Neutrophil (primary cell): ENCODE measurements around the gene CD300LG.
"Not testable (repeated sequence)": the region's sequence is repeated elsewhere in the genome, so short reads cannot be mapped to it uniquely, and the experiment has no call there.

Source experiments
- H3K27ac ChIP-seq: fragments of 200-600 bp; sonication (generic); 2 replicates; pipeline ENCODE4 v1.5.1; 2016; ENCODE audit warnings: mild to moderate bottlenecking, moderate library complexity
- H3K27me3 ChIP-seq: fragments of 200-600 bp; sonication (generic); 2 replicates; pipeline ENCODE4 v1.6.0; 2016; ENCODE audit warnings: mild to moderate bottlenecking
- H3K36me3 ChIP-seq: fragments of 200-600 bp; sonication (generic); 2 replicates; pipeline ENCODE4 v1.5.1; 2017
- H3K4me1 ChIP-seq, 2 experiments: fragments of 200-600 bp in 1 of 2; sonication (generic) in 1 of 2; 1 replicate in 1 of 2; 2 replicates in 1 of 2; pipeline versions ENCODE4 v1.5.1 to v1.6.1; 2013 to 2016; ENCODE audit warnings: low read depth in 1 of 2, low read length in 1 of 2, mild to moderate bottlenecking in 1 of 2, moderate library complexity in 1 of 2; ENCODE audit not compliant: control insufficient read depth in 1 of 2, insufficient read depth in 1 of 2
- H3K4me3 ChIP-seq, 2 experiments: fragments of 200-600 bp in 1 of 2; sonication (generic) in 1 of 2; 1 replicate in 1 of 2; 2 replicates in 1 of 2; pipeline ENCODE4 v1.5.1; 2013 to 2016; ENCODE audit warnings: low read depth in 1 of 2, low read length in 1 of 2, mild to moderate bottlenecking in 1 of 2, moderate library complexity in 1 of 2
- H3K9me3 ChIP-seq: fragments of 200-600 bp; sonication (generic); 2 replicates; pipeline ENCODE4 v1.5.1; 2016
- TF ChIP-seq, protein P1 (sequence below): fragments of 200-600 bp; sonication (generic); IDR thresholded peaks from 2 replicates; pipeline ENCODE4 v1.5.1; 2016; ENCODE audit warnings: antibody characterized with exemption

Gene CD300LG

DNA sequence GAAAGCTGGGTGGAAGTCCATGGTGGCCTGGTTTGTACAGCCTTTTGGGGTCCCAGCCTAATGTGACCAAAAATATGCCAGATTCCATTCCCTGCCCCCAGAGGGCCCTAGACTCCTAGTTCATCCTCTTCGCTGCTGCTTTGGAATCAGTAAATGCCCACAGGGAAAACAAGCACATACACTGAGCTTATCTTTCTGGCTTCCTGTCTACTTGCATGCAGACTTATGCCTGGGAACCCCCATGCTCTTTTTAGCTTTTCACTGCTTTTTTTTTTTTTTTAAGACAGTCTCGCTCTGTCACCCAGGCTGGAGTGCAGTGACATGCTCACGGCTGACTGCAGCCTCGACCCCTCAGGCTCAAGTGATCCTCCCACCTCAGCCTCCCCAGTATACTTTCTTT lies 6.2 kb upstream of the CD300LG start:
- peaks cover 22% of the 10 kb centered on the region for H3K27me3 ChIP-seq
- H3K36me3 ChIP-seq, result no peaks in the 10 kb centered on the region
- H3K9me3 ChIP-seq, result no peaks in the 10 kb centered on the region
- no peaks in the 10 kb centered on the region for H3K4me1 ChIP-seq
- no peak overlapping the region for H3K4me3 ChIP-seq
- no peak overlapping the region for H3K27ac ChIP-seq
- TF ChIP-seq, protein P1, sequence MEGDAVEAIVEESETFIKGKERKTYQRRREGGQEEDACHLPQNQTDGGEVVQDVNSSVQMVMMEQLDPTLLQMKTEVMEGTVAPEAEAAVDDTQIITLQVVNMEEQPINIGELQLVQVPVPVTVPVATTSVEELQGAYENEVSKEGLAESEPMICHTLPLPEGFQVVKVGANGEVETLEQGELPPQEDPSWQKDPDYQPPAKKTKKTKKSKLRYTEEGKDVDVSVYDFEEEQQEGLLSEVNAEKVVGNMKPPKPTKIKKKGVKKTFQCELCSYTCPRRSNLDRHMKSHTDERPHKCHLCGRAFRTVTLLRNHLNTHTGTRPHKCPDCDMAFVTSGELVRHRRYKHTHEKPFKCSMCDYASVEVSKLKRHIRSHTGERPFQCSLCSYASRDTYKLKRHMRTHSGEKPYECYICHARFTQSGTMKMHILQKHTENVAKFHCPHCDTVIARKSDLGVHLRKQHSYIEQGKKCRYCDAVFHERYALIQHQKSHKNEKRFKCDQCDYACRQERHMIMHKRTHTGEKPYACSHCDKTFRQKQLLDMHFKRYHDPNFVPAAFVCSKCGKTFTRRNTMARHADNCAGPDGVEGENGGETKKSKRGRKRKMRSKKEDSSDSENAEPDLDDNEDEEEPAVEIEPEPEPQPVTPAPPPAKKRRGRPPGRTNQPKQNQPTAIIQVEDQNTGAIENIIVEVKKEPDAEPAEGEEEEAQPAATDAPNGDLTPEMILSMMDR, result no peak

DNA sequence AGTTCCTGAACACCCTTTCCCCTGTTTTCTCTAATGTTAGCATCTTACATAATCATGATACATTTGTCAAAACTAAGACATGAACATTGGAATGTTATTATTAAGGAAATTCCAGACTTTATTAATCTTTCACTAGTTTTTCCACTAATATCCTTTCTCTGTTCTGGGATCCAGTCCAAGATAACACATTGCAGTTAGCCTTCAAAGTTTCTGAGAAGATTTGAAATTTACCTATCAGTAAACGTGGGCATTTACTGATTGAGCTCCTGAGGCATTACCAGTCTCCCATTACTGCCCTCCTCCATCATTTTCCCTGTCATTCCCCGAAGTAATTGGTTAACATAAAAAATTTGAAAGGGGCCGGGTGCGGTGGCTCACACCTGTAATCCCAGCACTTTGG lies 5.7 kb upstream of the CD300LG start:
- no peaks in the 10 kb centered on the region for H3K4me1 ChIP-seq
- H3K4me3 ChIP-seq, result no peak overlapping the region
- H3K9me3 ChIP-seq, result no peaks in the 10 kb centered on the region
- no peak overlapping the region for H3K27ac ChIP-seq
- H3K27me3 ChIP-seq, result peaks cover 17% of the 10 kb centered on the region
- H3K36me3 ChIP-seq, result no peaks in the 10 kb centered on the region
- TF ChIP-seq, protein P1, result no peak

DNA sequence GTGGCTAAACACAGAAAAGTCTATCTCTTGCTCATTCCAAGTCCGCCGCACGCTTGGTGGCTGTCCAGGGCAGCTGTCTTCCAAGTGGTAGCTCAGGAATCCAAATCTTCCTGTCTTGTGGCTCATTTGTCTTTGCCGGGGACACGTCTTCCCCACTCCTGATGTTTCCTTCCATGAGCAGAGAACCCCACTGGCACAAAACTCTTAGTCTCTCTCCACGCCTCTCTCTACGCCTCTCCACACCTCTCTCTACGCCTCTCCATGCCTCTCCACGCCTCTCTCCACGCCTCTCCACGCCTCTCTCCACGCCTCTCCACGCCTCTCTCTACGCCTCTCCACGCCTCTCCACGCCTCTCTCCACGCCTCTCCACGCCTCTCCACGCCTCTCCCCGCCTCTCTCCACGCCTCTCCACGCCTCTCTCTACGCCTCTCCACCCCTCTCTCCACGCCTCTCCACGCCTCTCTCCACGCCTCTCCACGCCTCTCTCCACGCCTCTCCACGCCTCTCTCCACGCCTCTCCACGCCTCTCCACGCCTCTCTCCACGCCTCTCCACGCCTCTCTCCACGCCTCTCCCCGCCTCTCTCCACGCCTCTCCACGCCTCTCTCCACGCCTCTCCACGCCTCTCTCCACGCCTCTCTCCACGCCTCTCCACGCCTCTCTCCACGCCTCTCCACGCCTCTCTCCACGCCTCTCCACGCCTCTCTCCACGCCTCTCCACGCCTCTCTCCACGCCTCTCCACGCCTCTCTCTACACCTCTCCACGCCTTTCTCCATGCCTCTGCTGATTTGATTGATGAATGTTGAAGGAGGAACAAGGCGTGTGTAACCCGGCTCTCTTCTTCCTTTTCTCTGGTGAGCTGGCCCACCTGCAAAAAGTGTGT lies 4.6 kb upstream of the CD300LG start:
- H3K4me1 ChIP-seq, H3K36me3 ChIP-seq, H3K4me3 ChIP-seq, H3K9me3 ChIP-seq, H3K27ac ChIP-seq: not testable (repeated sequence)
- H3K27me3 ChIP-seq, result peaks cover 17% of the 10 kb centered on the region

DNA sequence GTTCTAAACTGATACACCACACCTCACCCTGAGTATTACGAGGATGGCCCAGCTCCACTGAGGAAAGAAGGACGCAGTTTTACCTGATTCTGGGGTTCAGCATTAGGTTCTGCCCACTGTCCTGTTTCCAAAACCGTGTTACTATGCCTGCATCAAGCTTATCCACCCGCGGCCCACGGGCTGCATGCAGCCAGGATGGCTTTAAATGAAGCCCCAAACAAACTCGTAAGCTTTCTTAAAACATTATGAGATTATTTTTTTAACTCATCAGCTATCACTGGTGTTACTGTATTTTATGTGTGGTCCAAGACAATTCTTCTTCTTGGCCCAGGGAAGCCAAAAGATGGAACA lies 4.0 kb upstream of the CD300LG start:
- Histone ChIP-seq H3K36me3 (no peaks in the 10 kb centered on the region), H3K27me3 (peaks cover 17% of the 10 kb centered on the region), H3K4me1 (no peaks in the 10 kb centered on the region), H3K27ac (no peak overlapping the region), H3K9me3 (no peaks in the 10 kb centered on the region), H3K4me3 (no peak overlapping the region)
- TF ChIP-seq, protein P1, result no peak

DNA sequence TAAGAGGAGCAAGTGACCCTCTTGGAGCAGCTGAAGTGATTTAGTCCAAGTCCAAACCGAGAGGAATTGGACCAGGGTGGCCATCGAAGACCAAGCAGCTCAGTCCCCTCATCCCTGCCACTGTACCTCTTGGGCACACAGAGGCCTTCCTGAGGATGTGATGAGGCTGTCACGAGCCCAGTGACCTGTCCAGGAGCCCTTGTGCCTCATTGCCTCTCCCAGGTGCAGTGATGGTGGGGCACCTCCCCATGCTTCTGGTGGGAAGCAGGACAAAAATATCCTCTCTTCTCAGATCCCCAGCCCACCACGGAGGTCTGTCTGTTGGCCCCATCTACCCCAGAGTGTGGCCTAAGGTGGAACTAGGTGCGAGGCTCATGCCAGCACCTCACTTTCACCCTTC lies 2.7 kb upstream of the CD300LG start:
- no peaks in the 10 kb centered on the region for H3K36me3 ChIP-seq
- no peaks in the 10 kb centered on the region for H3K9me3 ChIP-seq
- H3K27ac ChIP-seq, result no peak overlapping the region
- peaks cover 17% of the 10 kb centered on the region for H3K27me3 ChIP-seq
- H3K4me1 ChIP-seq, result no peaks in the 10 kb centered on the region
- no peak overlapping the region for H3K4me3 ChIP-seq
- TF ChIP-seq, protein P1, result no peak

DNA sequence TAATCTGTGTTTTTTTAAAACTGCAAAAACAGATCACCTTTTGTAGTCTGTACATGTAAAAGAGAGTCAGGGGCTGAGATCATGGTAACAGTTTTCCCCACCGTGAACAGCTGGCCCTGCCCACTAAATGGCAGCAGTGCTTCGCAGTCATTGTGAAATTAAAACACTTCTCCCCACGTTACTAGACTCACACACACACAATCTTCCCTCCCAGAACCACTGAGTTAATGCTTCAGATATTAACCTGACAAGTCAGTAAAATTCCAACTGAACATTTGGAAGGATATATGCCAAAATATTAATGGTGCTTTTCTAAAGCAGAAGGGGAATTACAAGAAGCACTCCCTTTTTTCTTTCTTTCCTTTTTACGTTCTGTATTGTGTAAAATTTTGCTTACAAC lies 1.2 kb upstream of the CD300LG start:
- Histone ChIP-seq H3K36me3 (no peaks in the 10 kb centered on the region), H3K9me3 (no peaks in the 10 kb centered on the region), H3K27ac (no peak overlapping the region), H3K27me3 (peaks cover 4% of the 10 kb centered on the region), H3K4me1 (no peaks in the 10 kb centered on the region), H3K4me3 (no peak overlapping the region)
- TF ChIP-seq, protein P1, result no peak
